Measurements from ENCODE around the gene CPNE8.

CPNE8 gene

DNA sequence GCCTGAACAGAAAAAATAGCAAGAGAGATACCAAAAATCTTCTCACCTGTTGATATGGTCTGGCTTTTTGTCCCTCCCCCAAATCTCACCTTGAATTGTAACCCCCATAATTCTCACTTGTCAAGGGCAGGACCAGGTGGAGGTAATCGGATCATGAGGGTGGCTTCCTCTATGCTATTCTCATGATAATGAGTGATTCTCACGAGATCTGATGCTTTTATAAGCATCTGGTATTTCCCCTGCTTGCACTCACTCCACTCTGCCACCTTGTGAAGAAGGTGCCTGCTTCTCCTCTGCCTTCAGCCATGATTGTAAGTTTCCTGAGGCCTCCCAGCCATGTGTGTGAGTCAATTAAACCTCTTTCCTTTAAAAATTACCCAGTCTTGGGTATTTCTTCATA is 291.2 kb downstream of the CPNE8 start:
- FAIRE-seq, result no peak

DNA sequence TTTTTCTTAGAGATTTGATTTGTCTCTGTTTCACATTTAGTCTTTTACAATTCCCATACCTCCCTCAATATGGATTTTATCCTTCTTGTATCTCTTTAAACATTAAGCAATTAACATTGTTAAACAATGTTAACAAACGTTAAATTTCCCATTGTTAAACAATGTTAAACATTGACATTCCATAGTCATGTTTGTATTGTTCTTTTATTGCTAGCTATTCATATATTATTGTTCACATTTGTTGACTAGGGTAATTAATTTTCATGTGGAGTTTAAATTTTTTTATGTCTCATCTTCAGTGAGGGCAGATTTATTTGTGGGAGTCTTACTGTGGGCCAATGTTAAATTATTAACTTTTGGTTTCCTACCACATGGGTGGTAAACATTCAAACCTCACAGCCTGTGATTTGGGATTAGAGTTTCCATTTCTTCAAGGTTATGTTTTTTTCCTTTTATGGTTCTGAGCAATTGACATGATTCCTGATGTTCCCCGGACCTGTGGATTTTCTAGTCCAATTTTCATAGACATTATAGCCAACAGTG is 294.5 kb downstream of the CPNE8 start:
- FAIRE-seq, result no peak

DNA sequence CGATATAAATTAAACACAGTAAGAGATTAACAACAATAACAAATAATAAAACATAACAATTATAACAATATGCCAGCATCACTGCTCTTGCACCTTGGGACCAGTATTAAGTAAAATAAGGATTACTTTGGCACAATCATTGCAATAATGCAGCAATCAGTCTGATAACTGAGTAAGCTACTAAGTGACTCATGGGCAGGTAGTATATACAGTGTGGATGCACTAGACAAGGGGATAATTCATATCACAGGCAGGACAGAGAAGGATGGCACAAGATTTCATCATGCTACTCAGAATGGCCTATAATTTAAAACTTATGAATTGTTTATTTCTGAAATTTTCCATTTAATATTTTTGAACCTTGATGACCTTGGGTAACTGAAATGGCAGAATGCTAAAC is 298.1 kb downstream of the CPNE8 start:
- FAIRE-seq, result no peak

All from TTC549 (cell line).